ENCODE results near the gene PERP.
"Not testable (repeated sequence)": the region's sequence is repeated elsewhere in the genome, so short reads cannot be mapped to it uniquely, and the experiment has no call there.

PERP gene

DNA sequence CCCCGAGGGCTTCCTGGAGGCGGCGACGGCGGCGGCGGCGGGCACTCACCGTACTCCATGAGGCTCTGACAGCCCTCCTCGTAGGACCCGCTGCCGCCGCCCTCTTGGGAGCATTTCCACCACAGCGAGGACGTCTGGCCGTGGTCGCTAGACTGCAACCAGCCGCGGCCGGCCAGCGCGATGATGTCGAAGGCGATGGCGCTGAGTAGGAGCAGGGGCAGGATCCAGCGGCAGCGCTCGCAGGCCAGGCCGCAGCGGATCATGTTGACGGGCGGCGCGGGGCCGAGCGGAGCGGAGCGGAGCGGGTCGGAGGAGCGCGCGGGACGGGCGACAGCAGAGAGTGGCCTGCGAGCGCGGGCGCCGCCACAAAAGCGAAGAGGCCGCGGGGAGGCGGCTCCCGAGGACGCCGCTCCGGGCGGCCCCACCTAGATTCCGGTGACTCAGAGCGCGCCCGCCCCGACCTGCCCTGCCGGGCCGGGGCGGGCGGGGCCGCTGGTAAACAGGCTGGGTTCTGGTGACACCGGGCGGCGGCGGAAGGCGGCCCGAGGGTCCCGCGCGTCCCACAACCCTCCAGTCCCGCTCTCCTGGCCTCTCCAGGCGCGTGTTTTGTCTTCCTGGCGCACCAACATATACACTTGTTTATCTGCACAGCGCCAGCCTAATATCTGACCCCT lies at the start of gene PERP:
TSS of gene PERP (minus strand) at position 342 of the 674 bp plus-strand sequence. CDS start at position 263, 79 bp downstream.
- no peak for DNase-seq

GRCh38 chr6:138155443-138155842 lies 48.2 kb upstream of the PERP start:
- DNase-seq, result no peak

DNA sequence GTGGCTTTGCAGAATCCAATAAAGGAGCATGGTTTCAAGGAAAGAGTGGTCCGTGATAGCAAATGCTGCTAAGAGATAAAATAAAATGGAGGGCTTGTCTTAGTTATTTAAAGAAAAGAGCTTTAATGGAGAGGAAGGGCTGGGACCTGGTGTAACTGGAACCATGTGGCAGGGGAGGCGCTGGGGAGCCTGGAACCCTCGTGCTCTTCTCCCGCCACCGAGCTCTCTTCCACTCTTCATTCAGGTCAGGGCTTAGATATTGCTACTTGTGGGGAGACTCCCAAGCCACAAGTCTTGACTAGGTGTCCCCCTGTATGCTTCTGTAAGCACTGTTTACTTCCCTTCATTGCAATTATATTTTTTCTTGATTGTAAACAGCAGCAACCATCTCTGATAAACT lies 39.3 kb upstream of the PERP start:
- no peak for DNase-seq

DNA sequence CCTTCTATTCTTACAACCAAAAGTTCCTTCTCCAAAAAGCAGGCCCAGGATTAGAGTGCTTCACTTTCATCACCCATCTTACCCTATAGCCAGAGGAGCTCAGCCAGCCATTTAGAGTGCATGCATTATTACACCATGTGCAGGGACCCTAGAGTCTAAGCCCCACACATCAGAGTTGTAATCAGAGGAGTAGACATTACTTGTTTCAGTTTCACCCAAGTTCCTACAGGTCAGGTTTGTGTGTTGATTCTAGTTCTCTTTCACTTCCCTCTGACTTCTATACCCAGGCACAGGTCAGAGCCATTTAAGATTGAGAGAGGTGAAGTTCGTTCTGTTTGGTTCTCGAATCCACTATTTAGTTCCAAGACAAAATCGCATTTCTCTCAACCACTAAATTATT lies 38.2 kb upstream of the PERP start:
- DNase-seq, result no peak

- DNase-seq, result no peak
These were observed 35.6 kb upstream of the PERP start for GRCh38 chr6:138142806-138143205.

- no peak for DNase-seq
These were observed 22.0 kb upstream of the PERP start for GRCh38 chr6:138129190-138129589.

GRCh38 chr6:138128096-138128495 lies 20.9 kb upstream of the PERP start:
- DNase-seq, result no peak

DNA sequence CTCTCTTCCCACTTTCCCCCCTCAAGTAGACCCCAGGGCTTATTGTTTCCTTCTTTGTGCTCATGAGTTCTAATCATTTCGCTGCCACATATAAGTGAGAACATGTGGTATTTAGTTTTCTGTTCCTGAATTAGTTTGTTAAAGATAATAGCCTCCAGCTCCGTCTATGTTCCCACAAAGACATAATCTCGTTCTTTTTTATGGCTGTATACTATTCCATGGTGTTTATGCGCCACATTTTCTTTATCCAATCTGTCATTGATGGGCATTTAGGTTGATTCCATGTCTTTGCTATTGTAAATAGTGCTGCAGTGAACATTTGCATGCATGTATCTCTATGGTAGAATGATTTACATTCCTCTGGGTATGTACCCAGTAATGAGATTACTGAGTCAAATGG lies 16.9 kb upstream of the PERP start:
- DNase-seq, result no peak

DNA sequence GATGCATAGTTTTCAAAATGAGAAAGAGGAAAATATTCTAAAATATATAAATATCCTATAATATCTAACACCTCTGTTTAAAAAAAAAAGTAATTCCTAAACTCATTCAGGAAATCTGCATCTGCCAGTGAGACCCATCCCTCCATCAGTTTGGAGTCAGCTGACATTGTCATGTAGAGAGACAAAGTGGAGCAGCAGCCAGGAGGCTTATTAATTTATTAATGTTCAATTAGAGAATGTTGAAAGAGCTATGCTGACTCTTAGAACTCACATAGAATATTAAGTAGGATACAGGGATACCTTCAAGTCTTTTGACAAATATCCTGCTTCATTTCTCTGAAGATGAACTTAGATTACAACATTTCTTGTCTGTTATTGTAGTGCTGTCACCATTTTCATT lies 12.8 kb upstream of the PERP start:
- DNase-seq, result no peak

- not testable (repeated sequence) for DNase-seq
These were observed 12.0 kb upstream of the PERP start for GRCh38 chr6:138119229-138119628.

DNA sequence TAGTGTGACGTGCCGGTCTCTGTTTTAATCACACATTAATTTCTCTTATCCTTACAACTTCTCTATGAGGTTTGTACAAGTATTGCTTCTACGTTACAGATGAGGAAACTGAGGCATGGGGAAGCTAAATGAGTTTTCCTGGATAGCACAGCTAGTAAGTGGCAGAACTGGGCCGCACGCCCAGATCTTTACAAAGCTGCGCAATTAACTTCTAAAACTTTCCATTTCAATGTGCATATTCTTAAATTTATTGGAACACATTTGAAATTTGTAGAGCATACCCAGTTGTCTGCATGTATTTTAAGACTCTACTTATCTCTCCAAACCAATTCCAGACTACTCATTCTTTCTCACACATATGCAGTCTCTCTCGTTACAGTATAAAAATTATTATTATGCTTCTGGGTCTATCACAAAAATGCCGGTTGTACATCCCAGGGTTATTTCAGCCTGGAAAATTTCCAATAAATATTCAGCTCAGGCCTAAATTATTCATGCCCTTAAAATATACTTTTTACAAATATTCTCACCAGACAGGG lies 10.2 kb upstream of the PERP start:
- DNase-seq, result no peak

GRCh38 chr6:138116661-138116999 lies 9.4 kb upstream of the PERP start:
- no peak for DNase-seq

DNA sequence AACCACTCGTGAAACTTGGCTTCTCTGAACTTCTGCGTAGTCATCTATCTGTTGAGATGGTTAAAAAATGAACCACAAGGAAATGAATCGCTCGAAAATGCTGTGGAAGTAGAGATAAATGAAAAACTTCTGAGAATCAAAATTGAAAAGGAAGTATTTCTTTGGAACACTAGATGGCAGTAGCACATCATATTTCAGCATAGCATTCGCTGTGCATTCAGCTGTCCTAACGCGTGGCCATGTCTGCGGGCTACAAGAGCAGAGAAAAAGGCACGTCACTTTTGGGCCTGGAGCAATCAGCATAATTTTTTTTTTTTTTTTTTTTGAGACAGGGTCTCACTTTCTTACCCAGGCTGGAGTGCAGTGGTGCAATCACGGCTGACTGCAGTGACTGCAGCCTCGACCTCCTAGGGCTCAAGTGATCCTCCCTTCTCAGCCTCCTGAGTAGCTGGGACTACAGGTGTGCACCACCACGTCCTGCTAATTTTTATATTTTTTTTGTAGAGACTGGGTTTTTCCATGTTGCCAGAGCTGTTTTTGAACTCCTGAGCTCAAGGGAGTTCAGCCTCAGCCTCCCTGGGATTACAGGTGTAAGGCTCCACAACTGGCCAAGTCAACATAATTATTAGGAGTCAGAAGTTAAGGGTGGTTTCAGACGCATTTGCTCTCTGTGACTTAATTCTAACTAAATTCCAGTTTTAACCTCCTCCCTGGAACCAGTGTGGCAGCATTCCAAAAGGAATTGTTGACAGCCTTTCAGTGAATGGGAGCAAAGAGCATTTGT lies 8.8 kb upstream of the PERP start:
- no peak for DNase-seq

GRCh38 chr6:138115201-138115600 lies 8.0 kb upstream of the PERP start:
- DNase-seq, result no peak

DNA sequence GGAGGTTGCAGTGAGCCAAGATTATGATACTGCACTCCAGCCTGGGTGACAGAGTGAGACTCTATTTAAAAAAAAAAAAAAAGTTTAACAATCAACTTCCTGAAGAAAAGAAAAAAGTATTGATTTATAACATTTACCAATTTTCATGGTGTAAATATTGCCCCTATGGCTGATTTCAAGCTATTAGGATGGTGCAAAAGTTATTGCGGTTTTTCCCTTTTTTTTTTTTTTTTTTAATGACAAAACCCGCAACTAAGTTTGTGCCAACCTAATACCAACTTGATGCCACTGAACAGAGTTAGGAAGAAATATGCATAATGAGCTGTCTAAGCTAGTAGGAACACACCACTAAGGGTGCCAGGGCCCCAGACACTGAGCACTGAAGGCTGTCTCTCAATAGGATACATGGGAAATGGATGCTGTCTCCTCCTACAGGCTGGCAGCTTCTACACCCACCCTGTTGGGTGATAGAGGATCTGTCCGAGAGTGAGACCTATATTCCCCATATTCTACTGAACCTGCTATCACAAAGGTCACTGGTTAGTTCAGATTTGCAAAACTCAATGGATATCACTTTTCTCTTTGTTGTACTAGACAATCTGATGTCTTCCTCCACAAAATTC lies 6.5 kb upstream of the PERP start:
- no peak for DNase-seq

GRCh38 chr6:138110229-138110628 lies 3.0 kb upstream of the PERP start:
- no peak for DNase-seq

DNA sequence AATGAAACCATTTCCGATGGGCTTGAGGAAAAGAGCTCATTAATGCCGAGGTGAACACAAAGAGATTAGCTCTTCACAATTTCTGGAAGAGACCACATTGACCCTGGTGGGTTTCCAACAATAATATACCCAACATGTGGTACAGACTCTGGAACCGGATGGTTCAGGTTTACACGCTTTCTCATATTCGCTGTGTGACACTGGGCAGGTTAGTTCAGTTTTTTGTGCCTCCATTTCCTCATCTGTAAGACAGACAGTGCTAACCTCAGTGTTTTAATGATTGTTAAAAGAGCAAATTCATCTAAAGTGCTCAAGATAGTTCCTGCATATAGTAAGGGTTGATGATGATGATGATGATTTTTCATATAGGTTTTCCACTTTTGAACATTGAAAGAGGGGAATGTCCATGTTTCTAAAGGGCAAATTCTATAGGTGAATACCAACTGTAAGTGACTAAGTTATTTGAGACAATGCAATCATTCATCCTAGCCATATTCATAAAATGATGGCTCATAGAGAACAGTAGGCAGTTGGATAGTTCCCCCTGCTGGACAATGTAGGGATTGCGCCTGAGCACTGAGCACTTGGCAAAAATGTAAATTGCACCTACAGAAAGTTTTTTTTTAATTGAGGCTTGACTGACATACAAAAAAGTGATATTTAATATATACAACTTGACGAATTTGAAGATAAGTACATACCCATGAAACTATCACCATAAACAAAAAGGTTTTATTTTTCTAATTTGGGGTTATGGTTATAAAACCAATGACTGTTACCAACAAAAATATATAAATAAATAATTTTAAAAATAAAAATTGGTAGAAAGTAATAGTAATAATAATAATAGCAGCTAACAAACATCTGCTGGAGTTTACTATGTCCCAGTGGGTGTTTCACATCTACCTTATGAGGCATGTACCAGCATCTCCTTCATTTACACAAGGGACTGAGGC lies 2.1 kb upstream of the PERP start:
- DNase-seq, result peak; percentile 45

GRCh38 chr6:138107752-138108592 lies 753 bp upstream of the PERP start:
- no peak for DNase-seq

DNA sequence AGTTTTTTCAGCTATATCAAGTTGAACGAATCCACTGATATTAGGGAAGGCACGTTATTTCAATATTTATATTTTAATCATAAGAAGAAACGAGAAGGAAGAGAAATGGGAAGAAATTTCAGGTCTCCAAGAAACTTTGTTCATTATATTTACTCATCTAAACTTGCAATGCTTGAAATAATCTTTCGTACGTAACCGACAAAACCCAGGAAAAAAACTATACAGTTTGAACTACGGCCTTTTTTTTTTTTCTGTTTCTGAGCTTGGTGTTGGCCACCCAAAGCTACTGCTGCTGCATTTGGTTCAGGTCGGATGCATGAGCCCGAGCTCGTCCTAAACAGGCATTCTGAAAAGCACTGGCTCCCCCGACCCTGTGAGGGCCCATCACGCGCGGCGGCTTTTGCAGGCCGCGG lies 548 bp downstream of the PERP start:
- DNase-seq, result no peak

DNA sequence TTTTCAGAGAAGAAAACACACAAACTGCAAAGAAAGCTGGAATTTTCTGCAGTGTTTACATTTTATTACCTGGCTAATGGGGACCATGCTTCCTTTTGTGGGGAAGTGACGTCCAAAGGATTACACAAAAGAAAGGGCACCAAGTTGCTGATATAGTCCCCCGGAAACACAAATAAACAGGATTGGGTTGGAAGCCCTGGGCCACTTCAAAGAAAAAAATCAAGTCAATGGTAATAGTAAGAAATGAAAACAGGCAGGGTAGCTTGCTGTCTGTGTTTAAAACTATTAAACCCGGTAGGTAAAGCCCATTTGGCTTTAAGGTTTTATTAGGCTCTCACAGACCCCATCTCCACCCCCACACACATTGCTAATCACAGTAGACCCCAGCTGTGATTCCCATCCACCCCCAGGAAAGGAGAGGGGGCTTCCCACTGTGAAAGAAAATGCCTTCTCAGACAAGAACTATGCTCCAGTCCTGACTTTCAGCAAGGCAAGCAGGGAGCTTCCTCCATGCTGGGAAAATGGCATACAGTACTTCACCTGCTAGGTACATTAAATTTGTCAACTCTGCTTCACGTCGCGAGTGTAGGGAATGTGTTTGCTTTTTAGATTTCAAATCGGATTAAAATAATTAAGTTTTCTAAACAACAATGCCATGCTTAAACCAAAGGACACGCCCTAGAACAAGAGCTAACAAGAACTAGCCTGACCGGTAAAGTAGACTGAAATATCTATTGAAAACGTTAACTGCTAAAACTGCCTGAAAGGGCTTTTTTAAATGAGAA lies 1.1 kb downstream of the PERP start:
- no peak for DNase-seq

- DNase-seq, result no peak
These were observed 1.8 kb downstream of the PERP start for GRCh38 chr6:138105446-138105845.
